K562 (cell line): ENCODE data around the gene MATN1. TPM values are rescaled to one million over a fixed set of nuclear protein-coding genes. Genes with fewer than 3 reads are reported as not detected.
A peak's percentile ranks its signal among the peaks of the same experiment; 100 is the strongest.

ENCODE experiments used
- ATAC-seq: fragments of 200-7000 bp; cut with Tn5 transposase; 3 replicates; pipeline ENCODE4 v1.9.1; 2020; ENCODE audit warnings: moderate library complexity
- BruUV-seq: library from RNA; stranded (reverse); fragments of 400-500 nt; replicated peaks from 2 replicates; lab custom pipeline; 2021; lab: Mats Ljungman, UMichigan
- CTCF ChIA-PET: fragments of 300-600 bp; formaldehyde crosslinking; extraction: SDS; loops from one replicate; lab custom pipeline; 2021; ENCODE audit warnings: low intra/inter-chr PET ratio; lab: Yijun Ruan, JAX
- POLR2A ChIA-PET: fragments of 300-600, 350-650 bp; sonication (Branson Sonifier 250); formaldehyde crosslinking; extraction: SDS; loops from one replicate; lab custom pipeline; 2021; ENCODE audit warnings: antibody characterized with exemption, inconsistent platforms; lab: Yijun Ruan, JAX
- DNase-seq, 4 experiments: peaks; one replicate each; pipeline versions ENCODE4 v3.0.0 to v3.0.0-alpha.2; 2011 to 2018; ENCODE audit warnings: low spot score in 3 of 4, mixed read lengths in 3 of 4; ENCODE audit errors: extremely low read depth in 1 of 4
- FAIRE-seq: peaks from 2 replicates; lab custom pipeline; 2011; peaks lifted over from hg19 to GRCh38; lab: Jason Lieb, UNC
- H2AFZ ChIP-seq: 2 replicates; pipeline ENCODE4 v1.6.0; 2011; ENCODE audit warnings: low read depth, low read length, control low read depth, inconsistent platforms
- H3K27ac ChIP-seq: fragments of 200-600 bp; 3 replicates; pipeline ENCODE4 v1.8.0; 2011; ENCODE audit warnings: low read depth, mild to moderate bottlenecking, control low read depth, inconsistent platforms, low read length, moderate library complexity, mixed read lengths; ENCODE audit errors: extremely low read depth
- H3K27me3 ChIP-seq, 2 experiments: fragments of 300-600 bp in 1 of 2; 2 replicates in 1 of 2; 3 replicates in 1 of 2; pipeline versions ENCODE4 v1.6.0 to v1.8.0; 2011; ENCODE audit warnings: inconsistent platforms in 2 of 2, low read length in 2 of 2, mild to moderate bottlenecking in 1 of 2, mixed read lengths in 1 of 2, moderate library complexity in 1 of 2; ENCODE audit not compliant: control insufficient read depth in 2 of 2, insufficient read depth in 2 of 2
- H3K36me3 ChIP-seq: fragments of 300-600 bp; 3 replicates; pipeline ENCODE4 v1.8.0; 2011; ENCODE audit warnings: mild to moderate bottlenecking, low read length, inconsistent platforms; ENCODE audit not compliant: control insufficient read depth, insufficient read depth
- H3K4me1 ChIP-seq, 2 experiments: fragments of 200-600 bp in 1 of 2; replicated peaks in 1 of 2; 2 replicates in 1 of 2; 3 replicates in 1 of 2; pipeline versions ENCODE4 v1.5.1 to v1.8.0; 2011; ENCODE audit warnings: inconsistent platforms in 2 of 2, low read length in 2 of 2, mild to moderate bottlenecking in 1 of 2, mixed read lengths in 1 of 2, moderate library complexity in 1 of 2; ENCODE audit not compliant: control insufficient read depth in 2 of 2, insufficient read depth in 2 of 2
- H3K4me2 ChIP-seq: 2 replicates; pipeline ENCODE4 v1.6.1; 2011; ENCODE audit warnings: low read length, control low read depth, inconsistent platforms, mixed read lengths; ENCODE audit not compliant: insufficient read depth
- H3K4me3 ChIP-seq: fragments of 200-600 bp; sonication (generic), shearing (Covaris generic); 2 replicates; pipeline ENCODE4 v1.5.1; 2016; ENCODE audit warnings: control low read depth, inconsistent platforms
- H3K79me2 ChIP-seq: fragments of 200-600 bp; 3 replicates; pipeline ENCODE4 v1.8.0; 2011; ENCODE audit warnings: low read length, inconsistent platforms; ENCODE audit not compliant: control insufficient read depth, insufficient read depth
- H3K9ac ChIP-seq, 2 experiments: 2 replicates each; pipeline versions ENCODE4 v1.6.0 to v1.6.1; 2011; ENCODE audit warnings: low read depth in 2 of 2, low read length in 2 of 2, control low read depth in 1 of 2, inconsistent platforms in 1 of 2, mild to moderate bottlenecking in 1 of 2, mixed read lengths in 1 of 2; ENCODE audit not compliant: insufficient read depth in 1 of 2
- H3K9me1 ChIP-seq: one replicate; pipeline ENCODE4 v1.6.0; 2011; ENCODE audit warnings: inconsistent platforms, mild to moderate bottlenecking, low read length, moderate library complexity; ENCODE audit not compliant: control insufficient read depth, insufficient read depth
- H3K9me3 ChIP-seq: replicated peaks from 2 replicates; pipeline ENCODE4 v1.5.1; 2011; ENCODE audit warnings: low read depth, low read length, inconsistent platforms; ENCODE audit not compliant: control insufficient read depth, insufficient read depth
- H4K20me1 ChIP-seq: replicated peaks from 2 replicates; pipeline ENCODE4 v1.6.1; 2011; ENCODE audit warnings: low read length, inconsistent platforms, mixed read lengths; ENCODE audit not compliant: control insufficient read depth, insufficient read depth
- BCOR ChIP-seq: fragments of 450-650 bp; IDR thresholded peaks from 2 replicates; pipeline ENCODE4 v1.6.1; 2016
- BRCA1 ChIP-seq, 2 experiments: fragments of 450-650 bp in 1 of 2; sonication (generic) in 1 of 2; formaldehyde crosslinking in 1 of 2; IDR thresholded peaks; 2 replicates each; pipeline versions ENCODE4 v1.5.0 to v1.6.1; 2017 to 2020; ENCODE audit warnings: mild to moderate bottlenecking in 1 of 2, missing genetic modification reagents in 1 of 2
- CSDE1 ChIP-seq, 2 experiments: fragments of 450-650 bp; IDR thresholded peaks; 2 replicates each; pipeline ENCODE4 v1.6.1; 2016; ENCODE audit warnings: mild to moderate bottlenecking in 1 of 2
- ESRRA ChIP-seq: fragments of 450-650 bp; IDR thresholded peaks from 2 replicates; pipeline ENCODE4 v1.6.1; 2014; ENCODE audit warnings: low read depth, mild to moderate bottlenecking, moderate library complexity, borderline replicate concordance
- IFI16 ChIP-seq: fragments of 250-450 bp; sonication (Bioruptor Pico); IDR thresholded peaks from 2 replicates; pipeline ENCODE4 v2.1.2; 2022; ENCODE audit warnings: mild to moderate bottlenecking, inconsistent platforms
- ILK ChIP-seq: fragments of 450-650 bp; IDR thresholded peaks from 2 replicates; pipeline ENCODE4 v1.6.1; 2016; ENCODE audit warnings: missing genetic modification characterization, low read depth, mild to moderate bottlenecking, missing compliant biosample characterization, moderate library complexity, borderline replicate concordance
- JUNB ChIP-seq: fragments of 450-650 bp; formaldehyde crosslinking; conservative IDR thresholded peaks from 2 replicates; pipeline ENCODE4 v1.4.0; 2020; ENCODE audit warnings: mild to moderate bottlenecking
- MTA3 ChIP-seq: fragments of 450-650 bp; formaldehyde crosslinking; IDR thresholded peaks from 2 replicates; pipeline ENCODE4 v1.6.1; 2017; ENCODE audit warnings: mild to moderate bottlenecking, borderline replicate concordance
- PTBP1 ChIP-seq: fragments of 200-400 bp; formaldehyde crosslinking; IDR thresholded peaks from 2 replicates; pipeline ENCODE4 v1.6.1; 2017; ENCODE audit warnings: low read depth, low read length
- PURB ChIP-seq: sonication (generic); formaldehyde crosslinking; IDR thresholded peaks from 2 replicates; pipeline ENCODE4 v1.9.0; 2021; ENCODE audit warnings: low read depth, mild to moderate bottlenecking, missing genetic modification reagents
- RBM25 ChIP-seq: fragments of 200-400 bp; formaldehyde crosslinking; IDR thresholded peaks from 2 replicates; pipeline ENCODE4 v1.6.1; 2018; ENCODE audit warnings: low read length, low read depth, moderate library complexity; ENCODE audit not compliant: severe bottlenecking
- SRSF3 ChIP-seq: fragments of 200-400 bp; formaldehyde crosslinking; IDR thresholded peaks from 2 replicates; pipeline ENCODE4 v1.6.1; 2016; ENCODE audit warnings: mild to moderate bottlenecking, low read length, moderate library complexity; ENCODE audit not compliant: insufficient read depth
- TCFL5 ChIP-seq: fragments of 250-450 bp; sonication (Bioruptor Pico); conservative IDR thresholded peaks from 2 replicates; pipeline ENCODE4 v1.6.1; 2021; ENCODE audit warnings: mild to moderate bottlenecking, moderate library complexity, matching md5 sums
- XRCC4 ChIP-seq: IDR thresholded peaks from one replicate; pipeline ENCODE4 v1.6.1; 2011; ENCODE audit not compliant: insufficient read depth, insufficient read length; ENCODE audit errors: extremely low read depth
- ZBED1 ChIP-seq: IDR thresholded peaks from 2 replicates; pipeline ENCODE4 v1.6.1; 2014
- ZFP1 ChIP-seq: fragments of 450-650 bp; formaldehyde crosslinking; IDR thresholded peaks from 2 replicates; pipeline ENCODE4 v1.4.0; 2020; ENCODE audit warnings: mild to moderate bottlenecking, mixed read lengths
- ZNF239 ChIP-seq: fragments of 250-450 bp; sonication (Bioruptor Pico); IDR thresholded peaks from 2 replicates; pipeline ENCODE4 v1.4.0; 2020; ENCODE audit warnings: mild to moderate bottlenecking
- ZNF436 ChIP-seq: fragments of 250-450, 450-650 bp; sonication (Bioruptor Pico); formaldehyde crosslinking; IDR thresholded peaks from 2 replicates; pipeline ENCODE4 v1.7.0; 2020; ENCODE audit warnings: mild to moderate bottlenecking
- ZNF586 ChIP-seq: fragments of 450-650 bp; formaldehyde crosslinking; conservative IDR thresholded peaks from 2 replicates; pipeline ENCODE4 v1.4.0; 2020; ENCODE audit warnings: mild to moderate bottlenecking, moderate library complexity
- WGBS: fragments of 100-300 bp; shearing (Covaris generic); methylation state at CpG from one replicate; pipeline ENCODE4 v1.1.6; 2016; ENCODE audit warnings: low coverage, mixed read lengths; ENCODE audit not compliant: insufficient coverage; ENCODE audit errors: missing lambda C conversion rate; 5-methylcytosine and 5-hydroxymethylcytosine counted together
- in situ Hi-C: fragments of 300-500 bp; cut with MboI; formaldehyde crosslinking; loops from 4 replicates; pipeline ENCODE4 v1.15.0; 2018; ENCODE audit warnings: inconsistent platforms, mixed read lengths
- intact Hi-C: fragments of 100-400 bp; cut with micrococcal nuclease; formaldehyde crosslinking; loops from 2 replicates; pipeline ENCODE4 v1.14.2; 2022
- polyA plus RNA-seq, 8 experiments: library from polyadenylated mRNA; depleted of rRNA in 4 of 8; stranded (reverse) in 5 of 8; unstranded in 3 of 8; fragments of >200 nt; fragmentation: Nextera tagmentation in 2 of 8; fragmentation: Illumina TruSeq in 1 of 8; extraction: Ambion mirVana in 2 of 8; extraction: Trizol in 1 of 8; gene quantifications; 2 replicates each; pipeline versions ENCODE4 v1.2.1 to v1.2.3, GENCODE V29; 2011 to 2014; ENCODE audit warnings: inconsistent platforms in 1 of 8, missing spikeins in 1 of 8
- total RNA-seq, 7 experiments: library from RNA; depleted of rRNA in 6 of 7; stranded (reverse); fragments of >200 nt in 6 of 7; fragmentation: Illumina TruSeq in 2 of 7; extraction: Trizol in 2 of 7; gene quantifications; 2 replicates each; pipeline versions ENCODE4 v1.2.1 to v1.2.3, GENCODE V29; 2011 to 2021; ENCODE audit warnings: low replicate concordance in 1 of 7
- TF ChIP-seq, protein P1 (sequence below): fragments of 250-450 bp; sonication (Bioruptor Pico); IDR thresholded peaks from 2 replicates; pipeline ENCODE4 v1.4.0; 2020; ENCODE audit warnings: borderline replicate concordance

MATN1 gene
- total and polyA plus RNA-seq, 9 of the 15 experiments (the other 6 are each of a cell fraction or from before 2014, with no cell fraction given) = 0.10 to 2.3 (median 1.2) TPM

DNA sequence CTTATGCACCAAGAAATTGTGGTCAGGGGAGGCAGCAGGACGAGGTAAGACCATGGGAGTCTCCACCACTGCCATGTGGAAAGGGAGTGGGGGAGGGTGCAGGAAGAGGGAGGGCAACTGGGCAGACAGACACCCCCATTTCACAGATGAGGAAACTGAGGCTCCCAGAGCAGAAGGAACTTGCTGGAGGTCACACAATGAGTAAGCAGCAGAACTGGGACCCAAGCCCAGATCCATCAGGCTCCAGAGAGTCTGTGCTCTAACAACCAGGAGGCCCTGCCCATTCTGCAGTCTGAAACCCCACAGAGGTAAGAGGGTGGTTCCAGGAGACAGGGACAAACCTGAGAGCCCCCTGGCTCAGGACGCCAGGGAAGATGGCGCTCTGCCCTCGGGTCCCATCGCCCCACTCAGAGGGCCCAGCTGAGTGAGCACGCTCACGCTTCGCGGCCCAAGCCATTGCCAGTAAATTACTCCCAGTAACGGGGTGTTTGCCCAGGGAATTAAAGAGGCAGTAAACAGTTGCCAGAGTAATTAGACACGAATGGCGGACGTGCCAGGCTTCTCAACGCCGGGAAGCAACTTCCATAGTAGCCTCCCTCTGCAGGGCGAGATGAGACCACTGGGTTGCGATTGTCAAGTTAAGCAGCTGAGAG is 59.2 kb downstream of the MATN1 start:
- FAIRE-seq = no peak
- Histone ChIP-seq H3K36me3 (no peaks in the 10 kb centered on the region), H3K27me3 (peaks cover 22 to 78% of the 10 kb centered on the region in 2 experiments), H3K4me1 (no peaks in the 10 kb centered on the region), H3K4me2 (no peak overlapping the region), H3K79me2 (no peaks in the 10 kb centered on the region), H3K9me3 (no peaks in the 10 kb centered on the region), H3K27ac (no peak overlapping the region), H3K9ac (no peak overlapping the region), H4K20me1 (no peaks in the 10 kb centered on the region; the same call in 1 of the 2 replicates), H3K9me1 (no peaks in the 10 kb centered on the region), H2AFZ (no peak overlapping the region), H3K4me3 (no peak overlapping the region)
- WGBS = 1% methylated on average over 17 of the region's 17 CpGs
- no TSS peak for BruUV-seq
- intact Hi-C loops = no loop called here
- no peak for DNase-seq
- in situ Hi-C loops = no loop called here
- ChIA-PET POLR2A (interaction anchor here (1.2 kb wide), 1 partner anchor 12 kb away, joined by 3 read pairs; no protein-coding TSS in a partner anchor), CTCF (no interaction called here)
- ATAC-seq = no peak
- TF ChIP-seq RBM25 (peak; percentile 66), ZNF239 (CRISPR knock-in tag) (no peak), CSDE1 (IDR thresholded peaks at IDR 0.05) (no peak), PURB (CRISPR knock-in tag) (no peak), SRSF3 (no peak), IFI16 (CRISPR knock-in tag) (no peak), BRCA1 (IDR thresholded peaks at IDR 0.05) (no peak), BRCA1 (CRISPR knock-in tag; IDR thresholded peaks at IDR 0.05) (no peak), ESRRA (0 out of 2 replicates have a peak, but pooled peaks have one; percentile 9), ZNF436 (CRISPR knock-in tag) (no peak), ZNF586 (CRISPR knock-in tag) (no peak), JUNB (CRISPR knock-in tag) (no peak), TCFL5 (no peak), PTBP1 (no peak), ILK (no peak), ZFP1 (CRISPR knock-in tag) (no peak), MTA3 (no peak), XRCC4 (no peak), ZBED1 (no peak), BCOR (0 out of 2 replicates have a peak, but pooled peaks have one; percentile 46)
- TF ChIP-seq, protein P1, sequence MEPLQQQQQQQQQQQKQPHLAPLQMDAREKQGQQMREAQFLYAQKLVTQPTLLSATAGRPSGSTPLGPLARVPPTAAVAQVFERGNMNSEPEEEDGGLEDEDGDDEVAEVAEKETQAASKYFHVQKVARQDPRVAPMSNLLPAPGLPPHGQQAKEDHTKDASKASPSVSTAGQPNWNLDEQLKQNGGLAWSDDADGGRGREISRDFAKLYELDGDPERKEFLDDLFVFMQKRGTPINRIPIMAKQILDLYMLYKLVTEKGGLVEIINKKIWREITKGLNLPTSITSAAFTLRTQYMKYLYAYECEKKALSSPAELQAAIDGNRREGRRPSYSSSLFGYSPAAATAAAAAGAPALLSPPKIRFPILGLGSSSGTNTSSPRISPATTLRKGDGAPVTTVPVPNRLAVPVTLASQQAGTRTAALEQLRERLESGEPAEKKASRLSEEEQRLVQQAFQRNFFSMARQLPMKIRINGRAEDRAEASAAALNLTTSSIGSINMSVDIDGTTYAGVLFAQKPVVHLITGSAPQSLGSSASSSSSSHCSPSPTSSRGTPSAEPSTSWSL (CRISPR knock-in tag) = no peak
